Keratinocyte (primary cell): ENCODE data around the gene SLC38A3. TPM values are rescaled to one million over a fixed set of nuclear protein-coding genes. Genes with fewer than 3 reads are reported as not detected.

Source experiments
- DNase-seq: peaks from one replicate; pipeline ENCODE4 v3.0.0-alpha.2; 2011; ENCODE audit warnings: low read depth, missing footprints, low spot score
- FAIRE-seq: peaks from 2 replicates; lab custom pipeline; 2011; peaks lifted over from hg19 to GRCh38; lab: Jason Lieb, UNC
- H2AFZ ChIP-seq: 2 replicates; pipeline ENCODE4 v1.6.0; 2012; ENCODE audit warnings: low read length, control low read depth, inconsistent platforms; ENCODE audit not compliant: control insufficient read depth
- H3K27ac ChIP-seq: 2 replicates; pipeline ENCODE4 v1.5.1; 2011; ENCODE audit warnings: low read length; ENCODE audit not compliant: control insufficient read depth, insufficient read depth
- H3K27me3 ChIP-seq: 3 replicates; pipeline ENCODE4 v1.6.0; 2011; ENCODE audit warnings: low read length; ENCODE audit not compliant: control insufficient read depth, insufficient read depth; ENCODE audit errors: extremely low read depth
- H3K36me3 ChIP-seq, 2 experiments: 2 replicates in 1 of 2; 3 replicates in 1 of 2; pipeline ENCODE4 v1.5.1; 2011; ENCODE audit warnings: low read length in 2 of 2, mild to moderate bottlenecking in 1 of 2; ENCODE audit not compliant: control insufficient read depth in 2 of 2, insufficient read depth in 2 of 2; ENCODE audit errors: extremely low read depth in 1 of 2
- H3K4me1 ChIP-seq: 3 replicates; pipeline ENCODE4 v1.5.1; 2011; ENCODE audit warnings: low read length; ENCODE audit not compliant: control insufficient read depth, insufficient read depth; ENCODE audit errors: extremely low read depth
- H3K4me2 ChIP-seq: 3 replicates; pipeline ENCODE4 v1.6.0; 2011; ENCODE audit warnings: low read depth, low read length; ENCODE audit not compliant: control insufficient read depth, insufficient read depth; ENCODE audit errors: extremely low read depth
- H3K4me3 ChIP-seq, 3 experiments: fragments of 200-600 bp in 1 of 3; sonication (generic) in 1 of 3; 2 replicates in 2 of 3; 3 replicates in 1 of 3; pipeline ENCODE4 v1.5.1; 2011 to 2016; ENCODE audit warnings: low read length in 3 of 3, mild to moderate bottlenecking in 3 of 3, control low read depth in 2 of 3, inconsistent platforms in 1 of 3, low read depth in 1 of 3, mixed read lengths in 1 of 3, mixed run types in 1 of 3, moderate library complexity in 1 of 3; ENCODE audit not compliant: control insufficient read depth in 2 of 3, insufficient read depth in 2 of 3; ENCODE audit errors: extremely low read depth in 1 of 3
- H3K79me2 ChIP-seq: 2 replicates; pipeline ENCODE4 v1.6.0; 2012; ENCODE audit warnings: low read length; ENCODE audit not compliant: control insufficient read depth, insufficient read depth
- H3K9ac ChIP-seq: 3 replicates; pipeline ENCODE4 v1.6.0; 2011; ENCODE audit warnings: low read length; ENCODE audit not compliant: control insufficient read depth, insufficient read depth; ENCODE audit errors: extremely low read depth
- H3K9me1 ChIP-seq: 3 replicates; pipeline ENCODE4 v1.6.0; 2011; ENCODE audit warnings: low read length; ENCODE audit not compliant: control insufficient read depth, insufficient read depth; ENCODE audit errors: extremely low read depth
- H3K9me3 ChIP-seq: 2 replicates; pipeline ENCODE4 v1.5.1; 2012; ENCODE audit warnings: low read depth, low read length; ENCODE audit not compliant: control insufficient read depth
- H4K20me1 ChIP-seq: 3 replicates; pipeline ENCODE4 v1.6.0; 2011; ENCODE audit warnings: low read length; ENCODE audit not compliant: control insufficient read depth, insufficient read depth; ENCODE audit errors: extremely low read depth
- CTCF ChIP-seq, 3 experiments: IDR thresholded peaks in 1 of 3; conservative IDR thresholded peaks in 1 of 3; optimal IDR thresholded peaks in 1 of 3; 2 replicates in 2 of 3; 3 replicates in 1 of 3; pipeline versions ENCODE3 to v1.5.1; 2011; ENCODE audit warnings: low read length in 3 of 3, mild to moderate bottlenecking in 3 of 3, moderate library complexity in 2 of 3, control low read depth in 1 of 3, inconsistent platforms in 1 of 3; ENCODE audit not compliant: insufficient read depth in 2 of 3; ENCODE audit errors: extremely low read depth in 1 of 3
- EZH2 ChIP-seq: IDR thresholded peaks from one replicate; pipeline ENCODE4 v1.6.1; 2012; ENCODE audit warnings: inconsistent platforms, mild to moderate bottlenecking, low read length, moderate library complexity
- dilution Hi-C: fragments of 300-500 bp; cut with MboI; formaldehyde crosslinking; loops from one replicate; pipeline ENCODE4 v1.7.0; 2020; ENCODE audit warnings: low sequenced_read_pairs; ENCODE audit not compliant: extremely low pct_ligation_motif_present
- polyA plus RNA-seq, 5 experiments: library from polyadenylated mRNA; depleted of rRNA in 3 of 5; stranded (reverse) in 3 of 5; stranded (forward) in 1 of 5; unstranded in 1 of 5; fragments of >200 nt; gene quantifications; 1 replicate in 1 of 5; 2 replicates in 3 of 5; 3 replicates in 1 of 5; pipeline versions ENCODE4 v1.2.1 to v1.2.3, GENCODE V29; 2011 to 2012; ENCODE audit warnings: missing spikeins in 2 of 5, low read depth in 1 of 5, low replicate concordance in 1 of 5

Gene SLC38A3
- polyA plus RNA-seq, 1 donor (not counting 4 experiments of a cell fraction or from before 2014, with no cell fraction given), result not detected

DNA sequence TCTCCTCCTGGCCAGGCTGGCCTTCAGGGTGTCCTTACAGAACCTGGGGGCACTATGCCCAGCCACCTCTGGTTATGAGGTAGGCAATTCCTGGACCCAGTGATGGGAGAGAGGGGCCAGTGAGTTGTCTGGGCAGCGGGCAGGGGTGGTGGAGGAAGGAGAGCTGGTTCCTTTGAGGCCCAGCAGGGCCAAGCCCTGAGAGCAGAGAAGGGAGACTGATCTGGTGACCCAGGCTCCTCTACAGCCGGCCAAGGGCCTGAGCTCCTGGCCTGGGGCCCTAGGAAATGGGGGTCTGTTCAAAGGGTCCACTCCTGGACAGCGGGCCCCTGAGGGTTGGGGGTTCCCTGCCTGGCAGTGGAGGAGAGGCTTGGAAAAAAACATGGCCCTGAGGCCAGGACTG lies 7.9 kb downstream of the SLC38A3 start:
- FAIRE-seq, result no peak
- no peaks in the 10 kb centered on the region for H3K9me3 ChIP-seq
- H3K9ac ChIP-seq, result no peak overlapping the region
- no peaks in the 10 kb centered on the region for H3K79me2 ChIP-seq
- peaks cover 12% of the 10 kb centered on the region for H3K27me3 ChIP-seq
- H3K4me3 ChIP-seq, result no peak overlapping the region
- no peaks in the 10 kb centered on the region for H3K9me1 ChIP-seq
- no peak overlapping the region for H3K4me2 ChIP-seq
- TF ChIP-seq EZH2, result no peak
- TF ChIP-seq CTCF (optimal IDR thresholded peaks at IDR 0.05 in 1 of 3, IDR thresholded peaks at IDR 0.05 in 1 of 3, conservative IDR thresholded peaks at IDR 0.05 in 1 of 3; ENCODE audit: extremely low read depth in 1 of 3, insufficient read depth in 2 of 3, low read length in 3 of 3), result no peak
- H3K4me1 ChIP-seq, result peaks cover 10% of the 10 kb centered on the region
- no peaks in the 10 kb centered on the region for H3K36me3 ChIP-seq
- dilution Hi-C loops, result no loop called here
- no peak overlapping the region for H2AFZ ChIP-seq
- H3K27ac ChIP-seq, result no peak overlapping the region
- no peaks in the 10 kb centered on the region for H4K20me1 ChIP-seq
- DNase-seq, result no peak

DNA sequence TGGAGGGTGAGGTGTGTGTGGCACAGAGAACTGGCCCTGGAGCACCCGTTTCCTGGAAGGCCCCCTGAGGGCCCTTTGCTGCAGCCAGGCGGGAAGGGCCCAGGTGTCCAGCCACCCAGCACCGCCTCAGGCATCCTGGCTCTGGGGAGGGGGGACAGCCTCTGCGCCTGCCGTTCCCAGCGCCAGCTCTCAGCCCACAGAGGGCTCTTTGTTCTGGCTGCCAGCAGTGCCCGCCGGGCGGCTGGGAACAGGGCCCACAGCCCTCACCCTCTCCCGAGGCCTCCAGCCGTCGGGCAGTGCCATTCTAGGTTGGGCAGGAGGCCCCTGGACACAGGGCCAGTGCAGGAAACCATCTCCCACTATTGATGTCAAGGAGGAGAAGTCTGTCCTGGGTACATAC lies 8.3 kb downstream of the SLC38A3 start:
- Histone ChIP-seq H3K36me3 (no peaks in the 10 kb centered on the region), H4K20me1 (no peaks in the 10 kb centered on the region), H3K27me3 (peaks cover 12% of the 10 kb centered on the region), H3K4me2 (no peak overlapping the region), H3K27ac (no peak overlapping the region), H3K4me1 (peaks cover 11% of the 10 kb centered on the region), H2AFZ (no peak overlapping the region), H3K9ac (no peak overlapping the region), H3K9me1 (no peaks in the 10 kb centered on the region), H3K9me3 (no peaks in the 10 kb centered on the region), H3K4me3 (no peak overlapping the region), H3K79me2 (no peaks in the 10 kb centered on the region)
- dilution Hi-C loops, result no loop called here
- no peak for FAIRE-seq
- TF ChIP-seq CTCF (optimal IDR thresholded peaks at IDR 0.05 in 1 of 3, IDR thresholded peaks at IDR 0.05 in 1 of 3, conservative IDR thresholded peaks at IDR 0.05 in 1 of 3; ENCODE audit: extremely low read depth in 1 of 3, insufficient read depth in 2 of 3, low read length in 3 of 3) (no peak), EZH2 (no peak)
- no peak for DNase-seq
